PC-3 (cell line): ENCODE measurements around the gene TWF2.

ENCODE experiments used
- CTCF ChIP-seq: fragments of 300-600 bp; sonication (generic); conservative IDR thresholded peaks from 2 replicates; pipeline ENCODE4 v1.5.1; 2017; ENCODE audit warnings: antibody characterized with exemption, low read depth, mild to moderate bottlenecking, low read length
- EZH2 ChIP-seq: fragments of 300-600 bp; sonication (generic); IDR thresholded peaks from one replicate; pipeline ENCODE4 v1.6.1; 2017; ENCODE audit warnings: antibody characterized with exemption, mild to moderate bottlenecking, low read length; ENCODE audit not compliant: unreplicated experiment

GRCh38 chr3:52213005-52213404 lies 26.0 kb downstream of the TWF2 start:
- no peak for TF ChIP-seq CTCF
- no peak for TF ChIP-seq EZH2
